Fibroblast of villous mesenchyme (primary cell): Measurements from ENCODE around the gene ARHGEF28. TPM values are rescaled to one million over a fixed set of nuclear protein-coding genes. Genes with fewer than 3 reads are reported as not detected.

ENCODE experiments used
- DNase-seq: peaks from one replicate; pipeline ENCODE4 v3.0.0-alpha.2; 2010; ENCODE audit warnings: low read depth
- H3K4me3 ChIP-seq: 2 replicates; pipeline ENCODE4 v1.5.1; 2011; ENCODE audit warnings: low read depth, mild to moderate bottlenecking, low read length
- CTCF ChIP-seq: IDR thresholded peaks from 2 replicates; pipeline ENCODE4 v1.5.1; 2012; ENCODE audit warnings: low read depth, mild to moderate bottlenecking, low read length; ENCODE audit not compliant: insufficient read depth
- total RNA-seq: library from RNA; depleted of rRNA; stranded (reverse); fragments of >200 nt; gene quantifications from 2 replicates; pipeline ENCODE4 v1.2.3, GENCODE V29; 2012

The ARHGEF28 gene
- total RNA-seq, 1 donor: 40.2 TPM

DNA sequence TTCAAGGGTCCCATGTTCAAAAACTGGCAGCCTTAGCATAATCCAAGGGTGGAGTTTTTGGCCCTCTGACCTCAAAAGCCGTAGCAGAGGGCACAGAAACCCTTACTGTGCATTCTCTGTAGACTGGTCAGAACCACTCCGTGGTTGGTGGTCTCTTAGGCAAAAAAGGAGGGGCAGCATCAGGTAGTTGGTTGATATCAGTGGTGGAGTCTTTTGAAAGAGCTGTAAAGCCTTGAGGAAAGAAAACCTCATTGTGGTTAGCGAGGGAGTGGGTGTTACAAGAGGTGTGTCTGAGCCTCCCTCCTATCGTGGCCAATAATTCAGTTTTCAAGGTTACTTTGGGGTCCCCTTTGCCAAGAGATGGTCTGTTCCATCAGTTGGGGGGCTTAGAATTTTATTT lies 40.9 kb downstream of the ARHGEF28 start:
- no peak overlapping the region for H3K4me3 ChIP-seq
- DNase-seq: no peak
- no peak for TF ChIP-seq CTCF

GRCh38 chr5:73668017-73668416 lies 42.0 kb downstream of the ARHGEF28 start:
- no peak for DNase-seq
- H3K4me3 ChIP-seq: no peak overlapping the region
- TF ChIP-seq CTCF: no peak

- H3K4me3 ChIP-seq: no peak overlapping the region
- no peak for DNase-seq
- TF ChIP-seq CTCF: no peak
Measured at GRCh38 chr5:73668486-73669111, 42.6 kb downstream of the ARHGEF28 start.

- no peak for DNase-seq
- no peak overlapping the region for H3K4me3 ChIP-seq
- TF ChIP-seq CTCF: no peak
Measured at GRCh38 chr5:73670731-73671130, 44.7 kb downstream of the ARHGEF28 start.

DNA sequence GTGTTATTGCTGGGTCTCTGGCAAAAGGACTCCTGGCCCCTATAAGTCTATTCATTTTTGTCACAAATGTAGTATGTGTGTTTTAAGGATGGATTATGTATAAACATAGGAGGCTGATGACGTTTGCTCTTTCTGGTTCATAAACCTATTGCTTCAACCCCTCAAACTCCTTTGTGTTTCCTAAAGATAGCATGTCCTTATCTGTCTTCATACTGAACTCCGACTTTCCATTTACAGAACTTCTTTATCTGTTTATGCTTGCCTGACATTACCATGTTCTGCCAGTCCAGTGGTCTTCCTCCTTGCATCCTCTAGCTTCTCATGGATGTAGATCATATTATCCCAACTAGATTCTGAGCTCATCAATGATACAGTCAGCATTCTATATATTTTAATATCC lies 46.1 kb downstream of the ARHGEF28 start:
- peak; percentile 30 for DNase-seq
- H3K4me3 ChIP-seq: no peak overlapping the region
- no peak for TF ChIP-seq CTCF

DNA sequence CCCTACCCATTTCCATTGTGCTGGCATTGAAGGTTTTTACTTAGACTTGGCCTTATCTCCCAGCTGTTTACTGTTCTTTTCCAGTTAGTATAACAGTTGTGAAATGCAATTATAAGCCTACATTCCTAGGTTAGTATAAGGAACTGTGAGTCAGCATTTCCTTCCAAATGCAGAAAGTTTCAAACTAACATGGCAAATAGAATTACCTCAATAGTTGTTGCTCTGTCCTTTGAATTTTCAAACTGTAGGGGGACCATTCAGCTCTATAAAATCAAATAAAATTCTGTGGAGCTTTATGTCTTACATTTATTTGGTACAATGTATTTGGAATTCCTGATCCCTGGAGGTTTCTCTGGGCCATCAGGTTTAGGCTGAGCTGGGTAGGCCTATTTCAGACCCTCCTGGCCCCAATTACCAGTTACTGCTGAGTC lies 47.2 kb downstream of the ARHGEF28 start:
- DNase-seq: peak; percentile 92
- TF ChIP-seq CTCF: no peak
- H3K4me3 ChIP-seq: no peak overlapping the region

DNA sequence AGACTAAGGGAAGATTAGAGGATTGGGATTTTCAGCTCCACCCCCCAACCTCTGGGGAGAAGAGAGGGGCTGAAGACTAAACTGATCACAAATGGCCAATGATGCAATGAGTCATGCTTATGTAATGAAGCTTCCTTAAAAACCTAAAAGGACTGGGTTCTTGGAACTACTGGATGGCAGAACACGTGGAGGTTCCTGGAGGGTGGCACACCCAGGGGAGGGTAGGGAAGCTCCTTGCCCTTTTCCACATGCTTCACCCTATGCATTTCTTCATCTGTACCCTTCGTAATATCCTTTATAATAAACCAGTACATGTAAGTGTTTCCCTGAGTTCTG lies 48.6 kb downstream of the ARHGEF28 start:
- no peak overlapping the region for H3K4me3 ChIP-seq
- TF ChIP-seq CTCF: no peak
- no peak for DNase-seq
